ENCODE measurements around the gene GPATCH3.

The GPATCH3 gene

DNA sequence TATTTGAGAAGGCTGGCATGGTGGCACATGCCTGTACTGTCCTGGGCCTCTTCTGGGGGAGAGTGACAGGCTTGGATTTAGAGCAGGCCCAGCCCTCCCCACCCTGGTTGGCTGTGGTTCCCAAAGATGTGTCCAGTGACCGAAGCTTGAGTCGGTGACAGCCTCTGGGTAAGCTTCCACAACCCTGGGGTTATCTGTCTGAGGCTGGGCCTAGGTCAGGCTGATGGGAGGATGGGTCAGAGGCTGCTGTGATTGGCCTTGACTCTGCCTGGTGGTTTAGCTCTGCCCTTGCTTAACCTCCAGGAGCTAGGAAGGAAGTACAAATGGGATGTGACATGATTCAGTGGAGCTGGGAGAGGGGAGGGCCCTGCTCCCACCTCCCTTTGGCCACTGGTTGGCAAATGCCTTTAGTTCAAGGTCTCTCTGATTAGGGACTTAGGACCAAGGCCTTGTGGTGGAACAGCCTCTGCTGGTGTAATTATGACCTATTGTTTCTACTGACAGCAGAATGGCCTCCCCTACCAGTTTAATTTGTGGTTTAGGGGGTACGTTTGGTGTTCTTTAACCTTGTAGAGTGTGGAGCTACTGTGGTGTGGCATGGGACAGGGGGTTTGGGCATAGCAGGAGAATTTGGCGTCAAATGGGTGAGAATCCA, 37.9 kb upstream of the GPATCH3 start:
- TF ChIP-seq SPI1 (IDR thresholded peaks at IDR 0.05; ENCODE audit: borderline replicate concordance, low read depth) (no peak), POLR2AphosphoS5 (IDR thresholded peaks at IDR 0.05; ENCODE audit: low read depth) (no peak), GABPA (IDR thresholded peaks at IDR 0.05; ENCODE audit: low read depth) (no peak)
- TF ChIP-seq, protein P1, sequence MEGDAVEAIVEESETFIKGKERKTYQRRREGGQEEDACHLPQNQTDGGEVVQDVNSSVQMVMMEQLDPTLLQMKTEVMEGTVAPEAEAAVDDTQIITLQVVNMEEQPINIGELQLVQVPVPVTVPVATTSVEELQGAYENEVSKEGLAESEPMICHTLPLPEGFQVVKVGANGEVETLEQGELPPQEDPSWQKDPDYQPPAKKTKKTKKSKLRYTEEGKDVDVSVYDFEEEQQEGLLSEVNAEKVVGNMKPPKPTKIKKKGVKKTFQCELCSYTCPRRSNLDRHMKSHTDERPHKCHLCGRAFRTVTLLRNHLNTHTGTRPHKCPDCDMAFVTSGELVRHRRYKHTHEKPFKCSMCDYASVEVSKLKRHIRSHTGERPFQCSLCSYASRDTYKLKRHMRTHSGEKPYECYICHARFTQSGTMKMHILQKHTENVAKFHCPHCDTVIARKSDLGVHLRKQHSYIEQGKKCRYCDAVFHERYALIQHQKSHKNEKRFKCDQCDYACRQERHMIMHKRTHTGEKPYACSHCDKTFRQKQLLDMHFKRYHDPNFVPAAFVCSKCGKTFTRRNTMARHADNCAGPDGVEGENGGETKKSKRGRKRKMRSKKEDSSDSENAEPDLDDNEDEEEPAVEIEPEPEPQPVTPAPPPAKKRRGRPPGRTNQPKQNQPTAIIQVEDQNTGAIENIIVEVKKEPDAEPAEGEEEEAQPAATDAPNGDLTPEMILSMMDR (IDR thresholded peaks at IDR 0.05; ENCODE audit: insufficient read depth, low read length), result no peak
- TF ChIP-seq, protein P2, sequence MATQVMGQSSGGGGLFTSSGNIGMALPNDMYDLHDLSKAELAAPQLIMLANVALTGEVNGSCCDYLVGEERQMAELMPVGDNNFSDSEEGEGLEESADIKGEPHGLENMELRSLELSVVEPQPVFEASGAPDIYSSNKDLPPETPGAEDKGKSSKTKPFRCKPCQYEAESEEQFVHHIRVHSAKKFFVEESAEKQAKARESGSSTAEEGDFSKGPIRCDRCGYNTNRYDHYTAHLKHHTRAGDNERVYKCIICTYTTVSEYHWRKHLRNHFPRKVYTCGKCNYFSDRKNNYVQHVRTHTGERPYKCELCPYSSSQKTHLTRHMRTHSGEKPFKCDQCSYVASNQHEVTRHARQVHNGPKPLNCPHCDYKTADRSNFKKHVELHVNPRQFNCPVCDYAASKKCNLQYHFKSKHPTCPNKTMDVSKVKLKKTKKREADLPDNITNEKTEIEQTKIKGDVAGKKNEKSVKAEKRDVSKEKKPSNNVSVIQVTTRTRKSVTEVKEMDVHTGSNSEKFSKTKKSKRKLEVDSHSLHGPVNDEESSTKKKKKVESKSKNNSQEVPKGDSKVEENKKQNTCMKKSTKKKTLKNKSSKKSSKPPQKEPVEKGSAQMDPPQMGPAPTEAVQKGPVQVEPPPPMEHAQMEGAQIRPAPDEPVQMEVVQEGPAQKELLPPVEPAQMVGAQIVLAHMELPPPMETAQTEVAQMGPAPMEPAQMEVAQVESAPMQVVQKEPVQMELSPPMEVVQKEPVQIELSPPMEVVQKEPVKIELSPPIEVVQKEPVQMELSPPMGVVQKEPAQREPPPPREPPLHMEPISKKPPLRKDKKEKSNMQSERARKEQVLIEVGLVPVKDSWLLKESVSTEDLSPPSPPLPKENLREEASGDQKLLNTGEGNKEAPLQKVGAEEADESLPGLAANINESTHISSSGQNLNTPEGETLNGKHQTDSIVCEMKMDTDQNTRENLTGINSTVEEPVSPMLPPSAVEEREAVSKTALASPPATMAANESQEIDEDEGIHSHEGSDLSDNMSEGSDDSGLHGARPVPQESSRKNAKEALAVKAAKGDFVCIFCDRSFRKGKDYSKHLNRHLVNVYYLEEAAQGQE (IDR thresholded peaks at IDR 0.05; ENCODE audit: insufficient replicate concordance, low read depth), result no peak
- DNase-seq (ENCODE audit: low read depth in 1 of 2, low spot score in 1 of 2), result no peak
- Histone ChIP-seq H3K27ac (replicated peaks) (no peak overlapping the region), H3K4me3 (replicated peaks; ENCODE audit: insufficient read depth, low read length) (no peak overlapping the region), H3K27me3 (ENCODE audit: insufficient read depth, poor library complexity, severe bottlenecking) (no peaks in the 10 kb centered on the region)

DNA sequence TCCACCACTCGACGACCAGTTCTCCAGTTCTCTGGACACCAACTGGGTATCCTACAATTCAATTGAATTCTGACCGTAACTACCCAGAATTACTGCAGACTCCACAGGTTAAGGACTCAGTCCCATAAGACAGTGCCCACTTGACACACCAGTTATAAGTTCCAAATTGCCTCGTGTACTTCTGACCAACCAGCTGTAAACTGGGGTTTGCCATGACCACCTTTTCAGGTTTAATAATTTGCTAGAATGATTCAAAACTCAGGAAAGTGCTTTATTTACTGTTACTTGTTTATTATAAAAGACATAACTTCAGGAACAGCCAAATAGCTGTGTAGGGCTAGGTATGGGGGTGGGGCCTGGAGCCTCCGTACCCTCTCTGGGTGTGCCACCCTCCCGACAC, 36.6 kb upstream of the GPATCH3 start:
- no peak for TF ChIP-seq SPI1 (IDR thresholded peaks at IDR 0.05; ENCODE audit: borderline replicate concordance, low read depth)
- TF ChIP-seq, protein P2 (IDR thresholded peaks at IDR 0.05; ENCODE audit: insufficient replicate concordance, low read depth), result no peak
- TF ChIP-seq, protein P1 (IDR thresholded peaks at IDR 0.05; ENCODE audit: insufficient read depth, low read length), result no peak
- TF ChIP-seq POLR2AphosphoS5 (IDR thresholded peaks at IDR 0.05; ENCODE audit: low read depth), result no peak
- no peak for TF ChIP-seq GABPA (IDR thresholded peaks at IDR 0.05; ENCODE audit: low read depth)
- DNase-seq (ENCODE audit: low read depth in 1 of 2, low spot score in 1 of 2), result no peak
- Histone ChIP-seq H3K4me3 (replicated peaks; ENCODE audit: insufficient read depth, low read length) (no peak overlapping the region), H3K27me3 (ENCODE audit: insufficient read depth, poor library complexity, severe bottlenecking) (no peaks in the 10 kb centered on the region), H3K27ac (replicated peaks) (no peak overlapping the region)

DNA sequence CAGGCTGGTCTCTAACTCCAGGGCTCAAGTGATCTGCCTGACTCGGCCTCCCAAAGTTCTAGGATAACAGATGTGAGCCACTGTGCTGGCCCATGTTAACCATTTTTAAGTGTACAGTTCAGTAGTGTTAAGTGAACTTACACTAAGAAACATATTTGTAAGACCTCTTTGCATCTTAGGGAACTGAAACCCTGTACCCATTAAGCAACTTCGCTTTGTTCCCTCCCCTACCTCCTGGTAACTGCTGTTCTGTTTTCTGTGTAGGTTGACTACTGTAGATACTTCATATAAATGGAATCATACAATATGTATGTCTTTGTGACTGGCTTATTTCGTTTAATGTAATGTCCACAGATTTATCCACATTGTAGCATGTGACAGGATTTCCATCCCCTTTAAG, 32.3 kb upstream of the GPATCH3 start:
- TF ChIP-seq, protein P1 (IDR thresholded peaks at IDR 0.05; ENCODE audit: insufficient read depth, low read length), result no peak
- TF ChIP-seq SPI1 (IDR thresholded peaks at IDR 0.05; ENCODE audit: borderline replicate concordance, low read depth), result peak; percentile 9; the same call in 1 of the 2 replicates
- H3K4me3 ChIP-seq (replicated peaks; ENCODE audit: insufficient read depth, low read length), result no peak overlapping the region
- no peak overlapping the region for H3K27ac ChIP-seq (replicated peaks)
- H3K27me3 ChIP-seq (ENCODE audit: insufficient read depth, poor library complexity, severe bottlenecking), result no peaks in the 10 kb centered on the region
- peak in 1 of 2 experiments; percentile 43 for DNase-seq (ENCODE audit: low read depth in 1 of 2, low spot score in 1 of 2)

DNA sequence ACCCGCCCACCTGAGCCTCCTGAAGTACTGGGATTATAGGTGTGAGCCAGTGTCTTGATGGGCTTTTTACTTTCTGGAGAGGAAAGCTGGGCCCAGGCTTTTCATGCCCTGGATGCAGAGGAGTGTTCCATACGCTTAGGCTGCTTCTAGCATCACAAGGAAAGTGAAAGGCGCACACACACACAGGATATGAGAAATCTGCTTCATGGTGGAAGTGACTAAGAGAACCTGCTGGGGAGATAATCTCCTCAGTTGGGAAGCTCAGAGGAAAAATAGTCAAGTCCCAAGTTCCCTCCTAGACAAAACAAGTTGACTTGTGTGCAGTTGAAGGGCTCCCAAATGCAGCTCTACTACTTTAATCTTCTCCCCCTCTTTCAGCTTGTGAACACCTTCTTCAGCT, 23.4 kb upstream of the GPATCH3 start:
- TF ChIP-seq, protein P1 (IDR thresholded peaks at IDR 0.05; ENCODE audit: insufficient read depth, low read length), result no peak
- TF ChIP-seq GABPA (IDR thresholded peaks at IDR 0.05; ENCODE audit: low read depth) (no peak), POLR2AphosphoS5 (IDR thresholded peaks at IDR 0.05; ENCODE audit: low read depth) (no peak), SPI1 (IDR thresholded peaks at IDR 0.05; ENCODE audit: borderline replicate concordance, low read depth) (no peak)
- TF ChIP-seq, protein P2 (IDR thresholded peaks at IDR 0.05; ENCODE audit: insufficient replicate concordance, low read depth), result no peak

More for the DNA sequence above, 23.4 kb upstream of the GPATCH3 start:
- H3K27me3 ChIP-seq (ENCODE audit: insufficient read depth, poor library complexity, severe bottlenecking), result no peaks in the 10 kb centered on the region
- no peak for DNase-seq (ENCODE audit: low read depth in 1 of 2, low spot score in 1 of 2)
- no peak overlapping the region for H3K4me3 ChIP-seq (replicated peaks; ENCODE audit: insufficient read depth, low read length)
- no peak overlapping the region for H3K27ac ChIP-seq (replicated peaks)

All from HL-60 (cell line).